AG04450 (cell line): ENCODE measurements around the gene OSBPL1A. TPM values are rescaled to one million over a fixed set of nuclear protein-coding genes. Genes with fewer than 3 reads are reported as not detected.

Source experiments
- CTCF ChIA-PET: fragments of 300-600, 350-600 bp; formaldehyde crosslinking; extraction: SDS; loops from one replicate; lab custom pipeline; 2022; ENCODE audit warnings: antibody characterized with exemption, inconsistent platforms; lab: Charles Lee
- POLR2A ChIA-PET: fragments of 350-600 bp; formaldehyde crosslinking; extraction: SDS; loops from one replicate; lab custom pipeline; 2021; ENCODE audit warnings: antibody characterized with exemption, inconsistent platforms; lab: Yijun Ruan, JAX
- DNase-seq: peaks from one replicate; pipeline ENCODE4 v3.0.0-alpha.2; 2011; ENCODE audit warnings: low read depth, low spot score
- H3K27ac ChIP-seq: one replicate; pipeline ENCODE4 v1.5.1; 2012; ENCODE audit warnings: low read depth, low read length, control low read depth
- H3K27me3 ChIP-seq: one replicate; pipeline ENCODE4 v1.6.0; 2012; ENCODE audit warnings: low read length; ENCODE audit not compliant: control insufficient read depth, insufficient read depth
- H3K4me3 ChIP-seq: 2 replicates; pipeline ENCODE4 v1.5.1; 2011; ENCODE audit warnings: mild to moderate bottlenecking, low read depth, low read length, control low read depth
- H3K9me3 ChIP-seq: 2 replicates; pipeline ENCODE4 v1.5.1; 2012; ENCODE audit warnings: low read length; ENCODE audit not compliant: control insufficient read depth, insufficient read depth
- CTCF ChIP-seq: IDR thresholded peaks from 2 replicates; pipeline ENCODE4 v1.5.1; 2011; ENCODE audit warnings: low read depth, low read length, control low read depth, inconsistent platforms
- polyA plus RNA-seq: library from polyadenylated mRNA; depleted of rRNA; stranded (reverse); fragments of >200 nt; gene quantifications from 2 replicates; pipeline ENCODE4 v1.2.3, GENCODE V29; 2011

The OSBPL1A gene
- polyA plus RNA-seq, 1 experiment = 56.1 TPM

- Histone ChIP-seq H3K27ac (peak overlapping the region; percentile 57), H3K27me3 (no peaks in the 10 kb centered on the region), H3K4me3 (peak overlapping the region; percentile 62), H3K9me3 (peaks cover 3% of the 10 kb centered on the region; the same call in 1 of the 2 replicates)
- no peak for TF ChIP-seq CTCF
- POLR2A ChIA-PET = interaction anchor here (0.6 to 1.8 kb wide), 30 partner anchors 10 to 1347 kb away, joined by 3 to 29 read pairs (median 4); partner anchors contain the start of genes OSBPL1A and TTC39C
- DNase-seq = no peak
- CTCF ChIA-PET = interaction anchor here (0.6 to 1.3 kb wide), 5 partner anchors 12 to 349 kb away, joined by 3 to 6 read pairs (median 4); no protein-coding TSS in a partner anchor
Observed at GRCh38 chr18:24138409-24138788, 259.2 kb downstream of the OSBPL1A start.

- peaks cover 3% of the 10 kb centered on the region; the same call in 1 of the 2 replicates for H3K9me3 ChIP-seq
- ChIA-PET CTCF (no interaction called here), POLR2A (no interaction called here)
- no peak for TF ChIP-seq CTCF
- no peak overlapping the region for H3K27ac ChIP-seq
- H3K27me3 ChIP-seq = no peaks in the 10 kb centered on the region
- H3K4me3 ChIP-seq = no peak overlapping the region
- DNase-seq = no peak
Observed at GRCh38 chr18:24136967-24137373, 260.7 kb downstream of the OSBPL1A start.

GRCh38 chr18:24130494-24130893, 267.1 kb downstream of the OSBPL1A start:
- Histone ChIP-seq H3K27me3 (no peaks in the 10 kb centered on the region), H3K27ac (no peak overlapping the region), H3K4me3 (no peak overlapping the region), H3K9me3 (no peaks in the 10 kb centered on the region)
- POLR2A ChIA-PET = no interaction called here
- no peak for TF ChIP-seq CTCF
- DNase-seq = no peak
- CTCF ChIA-PET = no interaction called here

- Histone ChIP-seq H3K9me3 (no peaks in the 10 kb centered on the region), H3K4me3 (no peak overlapping the region), H3K27me3 (no peaks in the 10 kb centered on the region), H3K27ac (no peak overlapping the region)
- ChIA-PET CTCF (no interaction called here), POLR2A (interaction anchor here (1.0 kb wide), 1 partner anchor 10 kb away, joined by 4 read pairs; the partner anchor contains the start of gene CABYR)
- DNase-seq = no peak
- no peak for TF ChIP-seq CTCF
Observed at GRCh38 chr18:24128700-24129099, 268.9 kb downstream of the OSBPL1A start.

- Histone ChIP-seq H3K4me3 (no peak overlapping the region), H3K9me3 (no peaks in the 10 kb centered on the region), H3K27me3 (no peaks in the 10 kb centered on the region), H3K27ac (no peak overlapping the region)
- TF ChIP-seq CTCF = no peak
- ChIA-PET CTCF (no interaction called here), POLR2A (interaction anchor here (1.0 kb wide), 1 partner anchor 11 kb away, joined by 8 read pairs; the partner anchor contains the start of gene CABYR)
- DNase-seq = no peak
Observed at GRCh38 chr18:24127735-24128134, 269.9 kb downstream of the OSBPL1A start.
